Activated CD4-positive, alpha-beta T cell treated with anti-CD3 and anti-CD28 coated beads, Interleukin-2, amount 10 ng/mL, durations not matched to agents 24 days and 14 days (primary cell): ENCODE data around the gene SLC45A3. TPM values are rescaled to one million over a fixed set of nuclear protein-coding genes. Genes with fewer than 3 reads are reported as not detected.
"Not testable (repeated sequence)": the region's sequence is repeated elsewhere in the genome, so short reads cannot be mapped to it uniquely, and the experiment has no call there.

ENCODE experiments used
- DNase-seq: peaks from one replicate; pipeline ENCODE4 v3.0.0; 2022
- H3K27ac Mint-ChIP-seq: one replicate; pipeline ENCODE4 v1.8.0; 2022; ENCODE audit warnings: mild to moderate bottlenecking, mixed read lengths
- H3K27me3 Mint-ChIP-seq: one replicate; pipeline ENCODE4 v1.8.0; 2022; ENCODE audit warnings: mixed read lengths
- H3K36me3 Mint-ChIP-seq: one replicate; pipeline ENCODE4 v1.8.0; 2022; ENCODE audit warnings: low read depth, mild to moderate bottlenecking, mixed read lengths
- H3K4me1 Mint-ChIP-seq: one replicate; pipeline ENCODE4 v1.8.0; 2021; ENCODE audit warnings: mixed read lengths
- H3K4me3 Mint-ChIP-seq: one replicate; pipeline ENCODE4 v1.8.0; 2022; ENCODE audit warnings: mild to moderate bottlenecking, moderate library complexity, mixed read lengths
- H3K9me3 Mint-ChIP-seq: one replicate; pipeline ENCODE4 v1.8.0; 2021; ENCODE audit warnings: mixed read lengths
- intact Hi-C: fragments of 100-400 bp; cut with micrococcal nuclease; formaldehyde crosslinking; loops from one replicate; pipeline ENCODE4 v1.15.1; 2023
- total RNA-seq: library from RNA; stranded (reverse); gene quantifications from 2 replicates; pipeline ENCODE4 v1.2.3, GENCODE V29; 2022

The SLC45A3 gene
- total RNA-seq: 1.0 and 1.1 TPM in 2 replicates

GRCh38 chr1:205680073-205680851 lies at the start of gene SLC45A3:
Gene SLC45A3, minus strand, starts transcription at chr1:205680509. Its CDS starts 15,853 bp downstream, at chr1:205664656.
- peaks cover 9% of the 10 kb centered on the region for H3K4me1 Mint-ChIP-seq
- H3K27ac Mint-ChIP-seq: no peak within 1 kb of the TSS
- DNase-seq: peak; percentile 78
- peaks cover 31% of the 10 kb centered on the region for H3K27me3 Mint-ChIP-seq
- H3K4me3 Mint-ChIP-seq: peak within 1 kb of the TSS; percentile 86
- no peaks in the 10 kb centered on the region for H3K9me3 Mint-ChIP-seq
- intact Hi-C loops: no loop called here
- no peaks in the 10 kb centered on the region for H3K36me3 Mint-ChIP-seq

- H3K4me3 Mint-ChIP-seq: no peak overlapping the region
- H3K36me3 Mint-ChIP-seq: peaks cover 47% of the 10 kb centered on the region
- H3K27me3 Mint-ChIP-seq: no peaks in the 10 kb centered on the region
- no peaks in the 10 kb centered on the region for H3K9me3 Mint-ChIP-seq
- H3K4me1 Mint-ChIP-seq: peaks cover 24% of the 10 kb centered on the region
- DNase-seq: no peak
- no peak overlapping the region for H3K27ac Mint-ChIP-seq
- intact Hi-C loops: no loop called here
Measured at GRCh38 chr1:205726619-205727125, 46.4 kb upstream of the SLC45A3 start.

- peaks cover 49% of the 10 kb centered on the region for H3K36me3 Mint-ChIP-seq
- no peak for DNase-seq
- intact Hi-C loops: no loop called here
- H3K27me3 Mint-ChIP-seq: no peaks in the 10 kb centered on the region
- H3K27ac Mint-ChIP-seq: no peak overlapping the region
- no peaks in the 10 kb centered on the region for H3K9me3 Mint-ChIP-seq
- no peak overlapping the region for H3K4me3 Mint-ChIP-seq
- peaks cover 20% of the 10 kb centered on the region for H3K4me1 Mint-ChIP-seq
Measured at GRCh38 chr1:205725514-205725913, 45.2 kb upstream of the SLC45A3 start.

- H3K4me3 Mint-ChIP-seq, H3K27me3 Mint-ChIP-seq, H3K27ac Mint-ChIP-seq, DNase-seq, H3K9me3 Mint-ChIP-seq, intact Hi-C loops: not testable (repeated sequence)
- Mint-ChIP-seq H3K4me1 (peaks cover 29% of the 10 kb centered on the region), H3K36me3 (peaks cover 65% of the 10 kb centered on the region)
Measured at GRCh38 chr1:205720740-205721139, 40.4 kb upstream of the SLC45A3 start.

- Mint-ChIP-seq H3K4me1 (peaks cover 27% of the 10 kb centered on the region), H3K27ac (peak overlapping the region; percentile 88), H3K4me3 (peak overlapping the region; percentile 49), H3K36me3 (peaks cover 69% of the 10 kb centered on the region), H3K9me3 (no peaks in the 10 kb centered on the region), H3K27me3 (no peaks in the 10 kb centered on the region)
- DNase-seq: no peak
- intact Hi-C loops: loop anchor here (1.0 to 2.0 kb wide), 2 partner anchors 30 to 55 kb away; partner anchors contain the start of gene RAB29
Measured at GRCh38 chr1:205719762-205720161, 39.5 kb upstream of the SLC45A3 start.

- Mint-ChIP-seq H3K4me3 (no peak overlapping the region), H3K27ac (peak overlapping the region; percentile 88), H3K9me3 (no peaks in the 10 kb centered on the region), H3K4me1 (peaks cover 25% of the 10 kb centered on the region), H3K36me3 (peaks cover 68% of the 10 kb centered on the region), H3K27me3 (no peaks in the 10 kb centered on the region)
- intact Hi-C loops: loop anchor here (1.0 to 2.0 kb wide), 2 partner anchors 30 to 56 kb away; partner anchors contain the start of gene RAB29
- no peak for DNase-seq
Measured at GRCh38 chr1:205719015-205719414, 38.7 kb upstream of the SLC45A3 start.

GRCh38 chr1:205716371-205717132 lies 36.2 kb upstream of the SLC45A3 start:
- no peaks in the 10 kb centered on the region for H3K27me3 Mint-ChIP-seq
- intact Hi-C loops: no loop called here
- peaks cover 58% of the 10 kb centered on the region for H3K36me3 Mint-ChIP-seq
- no peaks in the 10 kb centered on the region for H3K9me3 Mint-ChIP-seq
- H3K27ac Mint-ChIP-seq: peak overlapping the region; percentile 0
- H3K4me3 Mint-ChIP-seq: no peak overlapping the region
- no peak for DNase-seq
- H3K4me1 Mint-ChIP-seq: peaks cover 21% of the 10 kb centered on the region

GRCh38 chr1:205715628-205716027 lies 35.3 kb upstream of the SLC45A3 start:
- peaks cover 57% of the 10 kb centered on the region for H3K36me3 Mint-ChIP-seq
- H3K27ac Mint-ChIP-seq: peak overlapping the region; percentile 49
- intact Hi-C loops: no loop called here
- no peak for DNase-seq
- H3K4me3 Mint-ChIP-seq: no peak overlapping the region
- H3K4me1 Mint-ChIP-seq: peaks cover 29% of the 10 kb centered on the region
- H3K9me3 Mint-ChIP-seq: no peaks in the 10 kb centered on the region
- no peaks in the 10 kb centered on the region for H3K27me3 Mint-ChIP-seq

GRCh38 chr1:205714906-205715246 lies 34.6 kb upstream of the SLC45A3 start:
- peaks cover 52% of the 10 kb centered on the region for H3K36me3 Mint-ChIP-seq

GRCh38 chr1:205714190-205714905 lies 34.0 kb upstream of the SLC45A3 start:
- intact Hi-C loops: loop anchor here (5.0 kb wide), 1 partner anchor 122 kb away; no protein-coding TSS in a partner anchor
- Mint-ChIP-seq H3K27ac (no peak overlapping the region), H3K36me3 (peaks cover 46% of the 10 kb centered on the region), H3K4me3 (no peak overlapping the region), H3K4me1 (peaks cover 22% of the 10 kb centered on the region), H3K27me3 (no peaks in the 10 kb centered on the region), H3K9me3 (no peaks in the 10 kb centered on the region)
- DNase-seq: no peak

More at GRCh38 chr1:205714906-205715246, 34.6 kb upstream of the SLC45A3 start:
- H3K27ac Mint-ChIP-seq: no peak overlapping the region
- no peak for DNase-seq
- intact Hi-C loops: loop anchor here (5.0 kb wide), 1 partner anchor 123 kb away; no protein-coding TSS in a partner anchor
- no peak overlapping the region for H3K4me3 Mint-ChIP-seq
- no peaks in the 10 kb centered on the region for H3K9me3 Mint-ChIP-seq
- H3K27me3 Mint-ChIP-seq: no peaks in the 10 kb centered on the region
- H3K4me1 Mint-ChIP-seq: peaks cover 27% of the 10 kb centered on the region

GRCh38 chr1:205711105-205712048 lies 31.1 kb upstream of the SLC45A3 start:
- peak; percentile 90 for DNase-seq
- peaks cover 19% of the 10 kb centered on the region for H3K4me1 Mint-ChIP-seq
- H3K9me3 Mint-ChIP-seq: no peaks in the 10 kb centered on the region
- peaks cover 37% of the 10 kb centered on the region for H3K36me3 Mint-ChIP-seq
- peak overlapping the region; percentile 44 for H3K27ac Mint-ChIP-seq
- intact Hi-C loops: loop anchor here (1.0 to 5.0 kb wide), 4 partner anchors 37 to 183 kb away; no protein-coding TSS in a partner anchor
- H3K4me3 Mint-ChIP-seq: no peak overlapping the region
- no peaks in the 10 kb centered on the region for H3K27me3 Mint-ChIP-seq

- peaks cover 29% of the 10 kb centered on the region for H3K36me3 Mint-ChIP-seq
- no peaks in the 10 kb centered on the region for H3K27me3 Mint-ChIP-seq
- no peaks in the 10 kb centered on the region for H3K9me3 Mint-ChIP-seq
- peaks cover 15% of the 10 kb centered on the region for H3K4me1 Mint-ChIP-seq
- peak overlapping the region; percentile 7 for H3K27ac Mint-ChIP-seq
- DNase-seq: no peak
- H3K4me3 Mint-ChIP-seq: no peak overlapping the region
- intact Hi-C loops: loop anchor here (1.0 to 5.0 kb wide), 4 partner anchors 38 to 182 kb away; no protein-coding TSS in a partner anchor
Measured at GRCh38 chr1:205710201-205711062, 30.1 kb upstream of the SLC45A3 start.
